ENCODE measurements around the gene USP54.

Gene USP54

GRCh38 chr10:73460897-73461296, 130.2 kb downstream of the USP54 start:
- DNase-seq (ENCODE audit: low spot score) = no peak

GRCh38 chr10:73459683-73460314, 131.3 kb downstream of the USP54 start:
- no peak for DNase-seq (ENCODE audit: low spot score)

- DNase-seq (ENCODE audit: low spot score) = no peak
Measured at GRCh38 chr10:73456187-73456890, 134.8 kb downstream of the USP54 start.

DNA sequence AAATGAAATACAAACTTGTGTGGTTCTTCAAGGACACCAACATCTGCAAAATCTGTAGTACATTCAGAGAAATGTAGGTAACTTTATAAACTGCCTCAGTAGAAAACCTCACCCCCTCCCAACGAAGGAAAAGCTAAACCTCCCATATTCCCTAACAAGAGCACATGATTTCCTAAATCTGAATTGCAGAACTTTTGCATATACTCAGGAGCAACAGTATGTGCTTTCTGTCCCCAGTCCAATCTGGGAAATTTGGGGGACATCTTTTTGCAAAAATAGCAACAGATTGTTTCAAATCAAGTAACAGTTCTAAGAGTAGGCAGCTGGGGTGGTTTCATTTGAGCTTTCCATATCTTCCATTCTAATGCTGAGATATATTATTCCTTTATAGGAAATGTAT, 142.0 kb downstream of the USP54 start:
- DNase-seq (ENCODE audit: low spot score) = no peak

DNA sequence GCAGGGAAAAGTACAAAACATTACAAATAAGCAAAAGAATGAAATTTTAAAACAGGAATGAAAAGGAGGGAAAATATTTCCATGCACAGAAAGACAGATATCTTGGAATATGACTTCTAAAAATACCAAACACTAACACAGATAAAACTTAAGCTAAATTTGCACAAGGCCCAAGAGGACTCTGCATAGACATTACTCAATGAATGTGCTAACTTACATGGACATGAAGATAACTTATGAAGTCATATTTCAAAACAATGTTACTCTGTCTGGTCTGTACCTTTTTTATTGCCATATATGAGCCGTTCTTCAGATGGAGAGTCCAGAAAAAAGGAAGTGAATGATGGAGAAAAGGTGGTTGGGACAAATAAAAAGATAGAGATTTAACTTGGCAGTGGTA, 142.8 kb downstream of the USP54 start:
- DNase-seq (ENCODE audit: low spot score) = no peak

Data from kidney capillary endothelial cell (primary cell).